Natural killer cell (primary cell): ENCODE results near the gene DOK6. TPM values are rescaled to one million over a fixed set of nuclear protein-coding genes. Genes with fewer than 3 reads are reported as not detected.

Experiments
- ATAC-seq, 3 donors: fragments of 150-1000 bp in 2 of 3; fragments of 200-7000 bp in 1 of 3; cut with Tn5 transposase; 1 replicate in 1 of 3; 2 replicates in 2 of 3; pipeline ENCODE4 v1.10.0; 2021; ENCODE audit warnings: mild to moderate bottlenecking in 2 of 3, moderate library complexity in 2 of 3
- DNase-seq, 2 donors: peaks; one replicate each; pipeline versions ENCODE4 v3.0.0 to v3.0.0-alpha.2; 2013 to 2021; ENCODE audit warnings: mixed read lengths in 1 of 2
- H3K27ac ChIP-seq: one replicate; pipeline ENCODE4 v1.5.1; 2013; ENCODE audit warnings: mild to moderate bottlenecking, low read length
- H3K27me3 ChIP-seq: one replicate; pipeline ENCODE4 v1.6.1; 2013; ENCODE audit warnings: low read length; ENCODE audit not compliant: control insufficient read depth, insufficient read depth
- H3K36me3 ChIP-seq: one replicate; pipeline ENCODE4 v1.6.1; 2013; ENCODE audit warnings: low read length; ENCODE audit not compliant: control insufficient read depth, insufficient read depth
- H3K4me1 ChIP-seq: one replicate; pipeline ENCODE4 v1.6.1; 2013; ENCODE audit warnings: low read length; ENCODE audit not compliant: control insufficient read depth, insufficient read depth
- H3K4me3 ChIP-seq: one replicate; pipeline ENCODE4 v1.5.1; 2013; ENCODE audit warnings: low read length
- H3K9me3 ChIP-seq: one replicate; pipeline ENCODE4 v1.6.1; 2013; ENCODE audit warnings: low read length; ENCODE audit not compliant: control insufficient read depth, insufficient read depth
- H3K27ac Mint-ChIP-seq, 2 donors: one replicate each; pipeline ENCODE4 v1.8.0; 2022; ENCODE audit warnings: mild to moderate bottlenecking in 2 of 2, mixed read lengths in 2 of 2, moderate library complexity in 1 of 2
- H3K27me3 Mint-ChIP-seq, 2 donors: one replicate each; pipeline ENCODE4 v1.8.0; 2022; ENCODE audit warnings: low read depth in 2 of 2, mixed read lengths in 2 of 2
- H3K36me3 Mint-ChIP-seq: one replicate; pipeline ENCODE4 v1.8.0; 2022; ENCODE audit warnings: mixed read lengths
- H3K4me1 Mint-ChIP-seq, 2 donors: one replicate each; pipeline ENCODE4 v1.8.0; 2022; ENCODE audit warnings: mixed read lengths in 2 of 2
- H3K4me3 Mint-ChIP-seq: one replicate; pipeline ENCODE4 v1.8.0; 2022; ENCODE audit warnings: mild to moderate bottlenecking, moderate library complexity, mixed read lengths
- H3K9me3 Mint-ChIP-seq, 2 donors: one replicate each; pipeline ENCODE4 v1.8.0; 2022; ENCODE audit warnings: mixed read lengths in 2 of 2
- CTCF ChIP-seq: fragments of 200-600 bp; IDR thresholded peaks from one replicate; pipeline ENCODE4 v1.8.0; 2022; ENCODE audit warnings: antibody characterized with exemption
- WGBS: methylation state at CpG from one replicate; pipeline ENCODE4 v1.1.7; 2013; ENCODE audit warnings: missing lambda C conversion rate; ENCODE audit not compliant: insufficient coverage; 5-methylcytosine and 5-hydroxymethylcytosine counted together
- intact Hi-C: fragments of 100-400 bp; cut with micrococcal nuclease; formaldehyde crosslinking; loops from one replicate; pipeline ENCODE4 v1.14.2; 2022
- total RNA-seq, 4 donors: library from RNA; stranded (reverse); fragments of 120-200 nt in 1 of 4; gene quantifications; one replicate each; pipeline versions ENCODE4 v1.2.3 to v1.2.4, GENCODE V29; 2013 to 2022

DOK6 gene
- total RNA-seq, 3 donors from 2014 or later (not counting 1 experiment from before 2014, with no cell fraction given), result 0.02 TPM; not detected in 2

- Mint-ChIP-seq H3K4me3 (no peak overlapping the region), H3K27ac (no peak overlapping the region), H3K27me3 (peaks cover 10 to 30% of the 10 kb centered on the region in 2 donors), H3K9me3 (no peaks in the 10 kb centered on the region), H3K36me3 (no peaks in the 10 kb centered on the region), H3K4me1 (no peaks in the 10 kb centered on the region)
- Histone ChIP-seq H3K27me3 (peaks cover 5% of the 10 kb centered on the region), H3K4me1 (no peaks in the 10 kb centered on the region), H3K9me3 (no peaks in the 10 kb centered on the region), H3K36me3 (no peaks in the 10 kb centered on the region), H3K27ac (no peak overlapping the region), H3K4me3 (no peak overlapping the region)
- intact Hi-C loops, result no loop called here
- WGBS, result 65% methylated on average over 2 of the region's 3 CpGs
- no peak for ATAC-seq
- TF ChIP-seq CTCF, result no peak
- no peak for DNase-seq
Measured at GRCh38 chr18:69538849-69539248, 138.2 kb downstream of the DOK6 start.

GRCh38 chr18:69539404-69539803, 138.7 kb downstream of the DOK6 start:
- Histone ChIP-seq H3K27me3 (peaks cover 5% of the 10 kb centered on the region), H3K27ac (no peak overlapping the region), H3K4me3 (no peak overlapping the region), H3K36me3 (no peaks in the 10 kb centered on the region), H3K9me3 (no peaks in the 10 kb centered on the region), H3K4me1 (no peaks in the 10 kb centered on the region)
- DNase-seq (no peak), ATAC-seq (no peak)
- no peak overlapping the region for H3K27ac Mint-ChIP-seq
- H3K9me3 Mint-ChIP-seq, result no peaks in the 10 kb centered on the region
- intact Hi-C loops, result no loop called here
- TF ChIP-seq CTCF, result no peak
- no peaks in the 10 kb centered on the region for H3K4me1 Mint-ChIP-seq
- no peak overlapping the region for H3K4me3 Mint-ChIP-seq
- H3K36me3 Mint-ChIP-seq, result no peaks in the 10 kb centered on the region
- peaks cover 10 to 31% of the 10 kb centered on the region in 2 donors for H3K27me3 Mint-ChIP-seq
- WGBS, result 83% methylated on average over 1 of the region's 2 CpGs

- no peak for DNase-seq
- no peak for ATAC-seq
- H3K4me1 ChIP-seq, result no peaks in the 10 kb centered on the region
- peaks cover 8% of the 10 kb centered on the region for H3K36me3 Mint-ChIP-seq
- H3K27ac Mint-ChIP-seq, result no peak overlapping the region
- intact Hi-C loops, result no loop called here
- no peaks in the 10 kb centered on the region for H3K9me3 ChIP-seq
- H3K27me3 ChIP-seq, result no peaks in the 10 kb centered on the region
- H3K27me3 Mint-ChIP-seq, result peaks cover 10 to 41% of the 10 kb centered on the region in 2 donors
- no peak overlapping the region for H3K4me3 Mint-ChIP-seq
- no peak overlapping the region for H3K4me3 ChIP-seq
- no peak for TF ChIP-seq CTCF
- H3K36me3 ChIP-seq, result no peaks in the 10 kb centered on the region
- no peak overlapping the region for H3K27ac ChIP-seq
- WGBS, result 65% methylated on average over 1 of the region's 3 CpGs
- peaks cover 9 to 11% of the 10 kb centered on the region in 2 donors for H3K4me1 Mint-ChIP-seq
- H3K9me3 Mint-ChIP-seq, result peaks cover 0 to 2% of the 10 kb centered on the region in 2 donors
Measured at GRCh38 chr18:69556228-69556627, 155.5 kb downstream of the DOK6 start.

DNA sequence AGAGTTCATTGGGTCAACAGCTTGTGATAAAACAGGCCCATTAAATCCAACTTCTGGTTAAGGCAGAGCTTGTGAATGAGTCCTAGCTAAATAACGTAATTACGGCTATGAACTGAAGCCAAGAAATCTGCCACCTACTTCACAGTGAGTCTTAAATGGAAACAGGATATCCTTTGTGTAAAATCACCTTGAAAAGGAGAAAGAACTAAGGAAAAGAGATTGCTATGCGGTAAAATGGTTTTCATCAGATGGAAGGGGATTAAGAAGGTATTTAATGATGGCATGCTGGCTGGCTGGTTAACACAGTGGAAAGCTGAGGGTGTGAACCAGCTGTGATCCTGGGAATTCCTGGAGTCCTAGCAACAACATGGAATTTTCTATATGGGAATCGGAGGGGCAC, 156.6 kb downstream of the DOK6 start:
- peaks cover 0 to 2% of the 10 kb centered on the region in 2 donors for H3K9me3 Mint-ChIP-seq
- H3K9me3 ChIP-seq, result no peaks in the 10 kb centered on the region
- no peak overlapping the region for H3K27ac Mint-ChIP-seq
- ATAC-seq, result no peak
- peaks cover 9 to 11% of the 10 kb centered on the region in 2 donors for H3K4me1 Mint-ChIP-seq
- no peaks in the 10 kb centered on the region for H3K27me3 ChIP-seq
- intact Hi-C loops, result no loop called here
- H3K27me3 Mint-ChIP-seq, result peaks cover 10 to 41% of the 10 kb centered on the region in 2 donors
- H3K36me3 Mint-ChIP-seq, result peaks cover 8% of the 10 kb centered on the region
- H3K36me3 ChIP-seq, result no peaks in the 10 kb centered on the region
- WGBS, result 80% methylated on average over 4 of the region's 4 CpGs
- H3K4me3 ChIP-seq, result no peak overlapping the region
- no peak for TF ChIP-seq CTCF
- H3K27ac ChIP-seq, result no peak overlapping the region
- H3K4me3 Mint-ChIP-seq, result no peak overlapping the region
- H3K4me1 ChIP-seq, result no peaks in the 10 kb centered on the region
- DNase-seq, result no peak
